ENCODE measurements around the gene KCTD2. TPM values are rescaled to one million over a fixed set of nuclear protein-coding genes. Genes with fewer than 3 reads are reported as not detected.

The KCTD2 gene
- polyA plus RNA-seq, 2 of the 4 experiments (the other 2 are of a cell fraction) = 18.8 to 31.3 TPM

DNA sequence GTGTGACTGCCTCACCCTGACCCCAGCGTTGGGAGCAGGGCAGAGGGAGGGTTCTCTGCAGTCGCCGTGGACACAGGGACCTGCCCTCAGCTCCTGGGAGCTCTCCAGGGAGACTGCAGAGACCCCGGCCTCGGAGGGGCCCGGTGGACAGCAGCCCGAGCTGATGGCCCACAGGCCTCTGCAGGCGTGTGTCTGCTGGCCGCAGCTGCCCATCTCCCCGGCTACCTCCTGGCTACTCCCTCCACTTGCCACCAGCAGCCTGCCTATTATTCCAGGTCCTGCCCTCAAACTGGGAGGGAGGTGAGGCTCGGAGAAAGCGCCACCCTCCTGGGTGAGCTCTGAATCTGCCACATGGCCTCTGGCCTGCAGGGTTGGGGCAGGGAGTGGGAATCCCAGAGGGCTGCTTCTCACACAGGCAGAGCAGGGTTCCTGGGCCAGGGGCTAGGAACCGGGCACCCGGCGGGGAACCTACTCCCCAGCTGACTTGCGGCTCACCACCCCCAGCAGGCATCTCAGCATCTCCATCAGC, 47.9 kb downstream of the KCTD2 start:
- no peak for DNase-seq (ENCODE audit: low read depth in 1 of 2, low spot score in 1 of 2)
- no peak for ATAC-seq
- H3K4me2 ChIP-seq = peak overlapping the region; percentile 12; the same call in 1 of the 3 replicates

DNA sequence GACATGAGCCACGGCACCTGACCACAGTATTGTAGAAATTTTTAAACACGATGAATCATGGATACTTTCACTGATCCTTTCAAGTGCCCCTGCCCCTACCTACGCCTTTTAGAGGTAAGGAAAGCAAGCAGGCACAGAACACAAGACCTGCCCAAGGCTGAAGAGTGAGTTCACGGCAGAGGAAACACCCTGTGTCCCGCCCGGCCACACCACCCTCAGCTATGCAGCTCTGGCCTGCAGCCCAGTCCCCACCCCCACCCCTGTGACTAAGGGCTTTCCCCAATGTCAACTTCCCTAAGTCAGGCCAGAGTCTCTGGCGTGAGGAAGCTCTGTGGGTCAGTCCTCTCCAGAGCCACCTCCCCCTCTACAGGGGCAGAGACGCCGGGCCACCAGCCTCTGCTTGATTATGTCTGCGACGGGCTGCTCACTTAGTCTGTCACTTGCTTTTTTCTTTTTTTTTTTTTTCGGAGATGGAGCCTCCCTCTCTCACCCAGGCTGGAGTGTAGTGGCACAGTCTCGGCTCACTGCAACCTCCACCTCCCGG, 49.1 kb downstream of the KCTD2 start:
- ATAC-seq (peak; percentile 85 to 87), FAIRE-seq (peak; percentile 94), DNase-seq (ENCODE audit: low read depth in 1 of 2, low spot score in 1 of 2) (peak; percentile 90 to 99)
- peak overlapping the region; percentile 71 to 96 for H3K27ac ChIP-seq
- POLR2A ChIA-PET = interaction anchor here (0.6 to 1.6 kb wide), 13 partner anchors 8 to 223 kb away, joined by 3 to 13 read pairs (median 4); partner anchors contain the start of genes ARMC7, ATP5PD, KCTD2 and NT5C
- H3K4me3 ChIP-seq = no peak overlapping the region
- CTCF ChIA-PET = interaction anchor here (1.0 to 81.8 kb wide), 7 partner anchors 10 to 137 kb away, joined by 3 to 3429 read pairs (median 3); partner anchors contain the start of genes ARMC7, ATP5PD, KCTD2 and NT5C
- H3K4me2 ChIP-seq = peak overlapping the region; percentile 72
- 7% methylated on average over 14 of the region's 14 CpGs for WGBS (ENCODE audit: missing lambda C conversion rate)
- no peaks in the 10 kb centered on the region for H3K9me3 ChIP-seq
- H3K4me1 ChIP-seq = peaks cover 60% of the 10 kb centered on the region
- TF ChIP-seq ESRRA (IDR thresholded peaks at IDR 0.05; ENCODE audit: borderline replicate concordance, low read length) (peak; percentile 79), MAZ (IDR thresholded peaks at IDR 0.05; ENCODE audit: borderline replicate concordance, low read depth, low read length) (no peak), CBX8 (IDR thresholded peaks at IDR 0.05) (no peak), RCOR1 (IDR thresholded peaks at IDR 0.05; ENCODE audit: low read depth, low read length) (no peak), CHD2 (IDR thresholded peaks at IDR 0.05; ENCODE audit: low read length, partially characterized antibody) (peak; percentile 69), BHLHE40 (IDR thresholded peaks at IDR 0.05; ENCODE audit: low read depth, low read length) (no peak), CEBPB (IDR thresholded peaks at IDR 0.05) (peak in 1 of 2 experiments; percentile 39; a peak in 1 of 4 replicates), JUNB (IDR thresholded peaks at IDR 0.05) (peak; percentile 74), ZSCAN20 (CRISPR knock-in tag; IDR thresholded peaks at IDR 0.05) (no peak), FOSL2 (IDR thresholded peaks at IDR 0.05) (peak; percentile 54; the same call in 1 of the 2 replicates), FOSL2 (CRISPR knock-in tag; IDR thresholded peaks at IDR 0.05) (peak; percentile 91), EHF (CRISPR knock-in tag; IDR thresholded peaks at IDR 0.05) (peak; percentile 51; the same call in 1 of the 2 replicates)
- TF ChIP-seq, protein P1, sequence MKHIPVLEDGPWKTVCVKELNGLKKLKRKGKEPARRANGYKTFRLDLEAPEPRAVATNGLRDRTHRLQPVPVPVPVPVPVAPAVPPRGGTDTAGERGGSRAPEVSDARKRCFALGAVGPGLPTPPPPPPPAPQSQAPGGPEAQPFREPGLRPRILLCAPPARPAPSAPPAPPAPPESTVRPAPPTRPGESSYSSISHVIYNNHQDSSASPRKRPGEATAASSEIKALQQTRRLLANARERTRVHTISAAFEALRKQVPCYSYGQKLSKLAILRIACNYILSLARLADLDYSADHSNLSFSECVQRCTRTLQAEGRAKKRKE (CRISPR knock-in tag; IDR thresholded peaks at IDR 0.05; ENCODE audit: low read depth) = 0 out of 2 replicates have a peak, but pooled peaks have one; percentile 24
- TF ChIP-seq, protein P2, sequence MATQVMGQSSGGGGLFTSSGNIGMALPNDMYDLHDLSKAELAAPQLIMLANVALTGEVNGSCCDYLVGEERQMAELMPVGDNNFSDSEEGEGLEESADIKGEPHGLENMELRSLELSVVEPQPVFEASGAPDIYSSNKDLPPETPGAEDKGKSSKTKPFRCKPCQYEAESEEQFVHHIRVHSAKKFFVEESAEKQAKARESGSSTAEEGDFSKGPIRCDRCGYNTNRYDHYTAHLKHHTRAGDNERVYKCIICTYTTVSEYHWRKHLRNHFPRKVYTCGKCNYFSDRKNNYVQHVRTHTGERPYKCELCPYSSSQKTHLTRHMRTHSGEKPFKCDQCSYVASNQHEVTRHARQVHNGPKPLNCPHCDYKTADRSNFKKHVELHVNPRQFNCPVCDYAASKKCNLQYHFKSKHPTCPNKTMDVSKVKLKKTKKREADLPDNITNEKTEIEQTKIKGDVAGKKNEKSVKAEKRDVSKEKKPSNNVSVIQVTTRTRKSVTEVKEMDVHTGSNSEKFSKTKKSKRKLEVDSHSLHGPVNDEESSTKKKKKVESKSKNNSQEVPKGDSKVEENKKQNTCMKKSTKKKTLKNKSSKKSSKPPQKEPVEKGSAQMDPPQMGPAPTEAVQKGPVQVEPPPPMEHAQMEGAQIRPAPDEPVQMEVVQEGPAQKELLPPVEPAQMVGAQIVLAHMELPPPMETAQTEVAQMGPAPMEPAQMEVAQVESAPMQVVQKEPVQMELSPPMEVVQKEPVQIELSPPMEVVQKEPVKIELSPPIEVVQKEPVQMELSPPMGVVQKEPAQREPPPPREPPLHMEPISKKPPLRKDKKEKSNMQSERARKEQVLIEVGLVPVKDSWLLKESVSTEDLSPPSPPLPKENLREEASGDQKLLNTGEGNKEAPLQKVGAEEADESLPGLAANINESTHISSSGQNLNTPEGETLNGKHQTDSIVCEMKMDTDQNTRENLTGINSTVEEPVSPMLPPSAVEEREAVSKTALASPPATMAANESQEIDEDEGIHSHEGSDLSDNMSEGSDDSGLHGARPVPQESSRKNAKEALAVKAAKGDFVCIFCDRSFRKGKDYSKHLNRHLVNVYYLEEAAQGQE (IDR thresholded peaks at IDR 0.05) = no peak
- TF ChIP-seq, protein P3, sequence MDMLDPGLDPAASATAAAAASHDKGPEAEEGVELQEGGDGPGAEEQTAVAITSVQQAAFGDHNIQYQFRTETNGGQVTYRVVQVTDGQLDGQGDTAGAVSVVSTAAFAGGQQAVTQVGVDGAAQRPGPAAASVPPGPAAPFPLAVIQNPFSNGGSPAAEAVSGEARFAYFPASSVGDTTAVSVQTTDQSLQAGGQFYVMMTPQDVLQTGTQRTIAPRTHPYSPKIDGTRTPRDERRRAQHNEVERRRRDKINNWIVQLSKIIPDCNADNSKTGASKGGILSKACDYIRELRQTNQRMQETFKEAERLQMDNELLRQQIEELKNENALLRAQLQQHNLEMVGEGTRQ (IDR thresholded peaks at IDR 0.05) = no peak

More for the DNA sequence above, 47.9 kb downstream of the KCTD2 start:
- H3K4me3 ChIP-seq = no peak overlapping the region
- TF ChIP-seq SMC3 (IDR thresholded peaks at IDR 0.05) = no peak
- TF ChIP-seq FOSB (CRISPR knock-in tag; IDR thresholded peaks at IDR 0.05) = no peak
- TF ChIP-seq, protein P2 (IDR thresholded peaks at IDR 0.05) = no peak
- TF ChIP-seq POLR2A (IDR thresholded peaks at IDR 0.05; ENCODE audit: low read length) = no peak
- TF ChIP-seq, protein P4, sequence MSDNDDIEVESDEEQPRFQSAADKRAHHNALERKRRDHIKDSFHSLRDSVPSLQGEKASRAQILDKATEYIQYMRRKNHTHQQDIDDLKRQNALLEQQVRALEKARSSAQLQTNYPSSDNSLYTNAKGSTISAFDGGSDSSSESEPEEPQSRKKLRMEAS (IDR thresholded peaks at IDR 0.05) = no peak
- no peak for TF ChIP-seq ZNF302 (CRISPR knock-in tag; IDR thresholded peaks at IDR 0.05)
- TF ChIP-seq HOXB13 (CRISPR knock-in tag; IDR thresholded peaks at IDR 0.05; ENCODE audit: low read depth) = no peak; the same call in 1 of the 2 replicates
- TF ChIP-seq ZSCAN20 (CRISPR knock-in tag; IDR thresholded peaks at IDR 0.05) = no peak
- TF ChIP-seq CBX8 (IDR thresholded peaks at IDR 0.05) = no peak
- no peak for TF ChIP-seq RFX5 (IDR thresholded peaks at IDR 0.05)
- no peak for TF ChIP-seq GATA3 (IDR thresholded peaks at IDR 0.05; ENCODE audit: borderline replicate concordance)
- TF ChIP-seq TFCP2L1 (CRISPR knock-in tag; IDR thresholded peaks at IDR 0.05) = no peak
- TF ChIP-seq, protein P5, sequence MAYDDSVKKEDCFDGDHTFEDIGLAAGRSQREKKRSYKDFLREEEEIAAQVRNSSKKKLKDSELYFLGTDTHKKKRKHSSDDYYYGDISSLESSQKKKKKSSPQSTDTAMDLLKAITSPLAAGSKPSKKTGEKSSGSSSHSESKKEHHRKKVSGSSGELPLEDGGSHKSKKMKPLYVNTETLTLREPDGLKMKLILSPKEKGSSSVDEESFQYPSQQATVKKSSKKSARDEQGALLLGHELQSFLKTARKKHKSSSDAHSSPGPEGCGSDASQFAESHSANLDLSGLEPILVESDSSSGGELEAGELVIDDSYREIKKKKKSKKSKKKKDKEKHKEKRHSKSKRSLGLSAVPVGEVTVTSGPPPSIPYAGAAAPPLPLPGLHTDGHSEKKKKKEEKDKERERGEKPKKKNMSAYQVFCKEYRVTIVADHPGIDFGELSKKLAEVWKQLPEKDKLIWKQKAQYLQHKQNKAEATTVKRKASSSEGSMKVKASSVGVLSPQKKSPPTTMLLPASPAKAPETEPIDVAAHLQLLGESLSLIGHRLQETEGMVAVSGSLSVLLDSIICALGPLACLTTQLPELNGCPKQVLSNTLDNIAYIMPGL (CRISPR knock-in tag; IDR thresholded peaks at IDR 0.05; ENCODE audit: borderline replicate concordance) = no peak
- peaks cover 72% of the 10 kb centered on the region for H3K4me1 ChIP-seq
- FAIRE-seq = no peak
- WGBS (ENCODE audit: missing lambda C conversion rate) = 79% methylated on average over 16 of the region's 16 CpGs
- peak overlapping the region; percentile 71 to 96 for H3K27ac ChIP-seq
- POLR2A ChIA-PET = interaction anchor here (0.7 to 1.6 kb wide), 3 partner anchors 11 to 1297 kb away, joined by 3 to 5 read pairs (median 3); partner anchors contain the start of genes ATP5PD and KCTD2
- H3K9me3 ChIP-seq = no peaks in the 10 kb centered on the region
- CTCF ChIA-PET = interaction anchor here (1.0 to 81.8 kb wide), 3 partner anchors 8 to 107 kb away, joined by 3 to 3429 read pairs (median 3429); partner anchors contain the start of genes ARMC7, ATP5PD, KCTD2 and NT5C
